Measurements from ENCODE around the gene CACHD1.

Gene CACHD1

GRCh38 chr1:64466033-64466432 lies 3.9 kb upstream of the CACHD1 start:
- no peak overlapping the region for H3K4me2 ChIP-seq (ENCODE audit: low read length)
- no CpG with 5 or more reads among the region's 7 CpGs for WGBS (ENCODE audit: extremely low coverage, insufficient coverage, insufficient read length)
- H2BK12ac ChIP-seq (ENCODE audit: low read length), result no peak overlapping the region
- H3K79me1 ChIP-seq (ENCODE audit: low read length), result no peaks in the 10 kb centered on the region
- no peaks in the 10 kb centered on the region for H3K9me3 ChIP-seq (ENCODE audit: insufficient read depth, low read depth, low read length)
- H4K8ac ChIP-seq (ENCODE audit: low read depth, low read length), result no peak overlapping the region
- no peak overlapping the region for H2AFZ ChIP-seq (ENCODE audit: insufficient read depth, low read length, poor library complexity)
- no peak overlapping the region for H2BK5ac ChIP-seq (ENCODE audit: low read depth, low read length, poor library complexity)
- no peak overlapping the region for H4K12ac ChIP-seq (ENCODE audit: low read depth, low read length)
- H3K4me3 ChIP-seq (ENCODE audit: low read depth, low read length), result no peak overlapping the region
- H3K36me3 ChIP-seq (ENCODE audit: control insufficient read depth in 1 of 2, insufficient read depth in 2 of 2, low read length in 2 of 2), result no peaks in the 10 kb centered on the region
- no peak overlapping the region for H3K27ac ChIP-seq (ENCODE audit: low read depth, low read length)
- peaks cover 16% of the 10 kb centered on the region for H3K27me3 ChIP-seq (ENCODE audit: insufficient read depth, low read length)
- DNase-seq, result no peak
- no peak overlapping the region for H3K14ac ChIP-seq (ENCODE audit: low read length)
- H3K79me2 ChIP-seq (ENCODE audit: control insufficient read depth, insufficient read depth, low read length, poor library complexity), result no peaks in the 10 kb centered on the region
- H4K91ac ChIP-seq (ENCODE audit: low read depth, low read length), result no peak overlapping the region
- H3K4ac ChIP-seq (ENCODE audit: low read depth, low read length), result no peak overlapping the region
- H3K9ac ChIP-seq (ENCODE audit: low read length), result no peak overlapping the region
- H2BK120ac ChIP-seq (ENCODE audit: insufficient read depth, low read length, poor library complexity), result no peak overlapping the region
- no peak overlapping the region for H3K18ac ChIP-seq (ENCODE audit: low read length)
- no peak overlapping the region for H2AK5ac ChIP-seq (ENCODE audit: low read length)
- H3K23ac ChIP-seq (ENCODE audit: low read length), result no peak overlapping the region
- peaks cover 3 to 7% of the 10 kb centered on the region in 2 experiments for H3K4me1 ChIP-seq (ENCODE audit: control insufficient read depth in 1 of 2, insufficient read depth in 2 of 2, low read length in 2 of 2)

- Histone ChIP-seq H2BK5ac (ENCODE audit: low read depth, low read length, poor library complexity) (no peak overlapping the region), H3K36me3 (ENCODE audit: control insufficient read depth in 1 of 2, insufficient read depth in 2 of 2, low read length in 2 of 2) (no peaks in the 10 kb centered on the region), H3K14ac (ENCODE audit: low read length) (no peak overlapping the region), H3K27me3 (ENCODE audit: insufficient read depth, low read length) (peaks cover 30% of the 10 kb centered on the region), H3K79me2 (ENCODE audit: control insufficient read depth, insufficient read depth, low read length, poor library complexity) (no peaks in the 10 kb centered on the region), H3K4me1 (ENCODE audit: control insufficient read depth in 1 of 2, insufficient read depth in 2 of 2, low read length in 2 of 2) (peaks cover 6 to 10% of the 10 kb centered on the region in 2 experiments), H2BK12ac (ENCODE audit: low read length) (no peak overlapping the region), H4K8ac (ENCODE audit: low read depth, low read length) (no peak overlapping the region), H2AK5ac (ENCODE audit: low read length) (no peak overlapping the region), H3K9ac (ENCODE audit: low read length) (no peak overlapping the region), H3K23ac (ENCODE audit: low read length) (no peak overlapping the region), H2BK120ac (ENCODE audit: insufficient read depth, low read length, poor library complexity) (no peak overlapping the region), H3K4me3 (ENCODE audit: low read depth, low read length) (peak overlapping the region; percentile 67), H3K18ac (ENCODE audit: low read length) (no peak overlapping the region), H3K9me3 (ENCODE audit: insufficient read depth, low read depth, low read length) (no peaks in the 10 kb centered on the region), H4K91ac (ENCODE audit: low read depth, low read length) (no peak overlapping the region), H3K4me2 (ENCODE audit: low read length) (peak overlapping the region; percentile 82), H3K4ac (ENCODE audit: low read depth, low read length) (no peak overlapping the region), H3K27ac (ENCODE audit: low read depth, low read length) (no peak overlapping the region), H4K12ac (ENCODE audit: low read depth, low read length) (no peak overlapping the region), H3K79me1 (ENCODE audit: low read length) (no peaks in the 10 kb centered on the region), H2AFZ (ENCODE audit: insufficient read depth, low read length, poor library complexity) (peak overlapping the region; percentile 25)
- no CpG with 5 or more reads among the region's 28 CpGs for WGBS (ENCODE audit: extremely low coverage, insufficient coverage, insufficient read length)
- DNase-seq, result peak in 1 of 2 donors; percentile 6
These were observed 583 bp upstream of the CACHD1 start for GRCh38 chr1:64469116-64469976.

DNA sequence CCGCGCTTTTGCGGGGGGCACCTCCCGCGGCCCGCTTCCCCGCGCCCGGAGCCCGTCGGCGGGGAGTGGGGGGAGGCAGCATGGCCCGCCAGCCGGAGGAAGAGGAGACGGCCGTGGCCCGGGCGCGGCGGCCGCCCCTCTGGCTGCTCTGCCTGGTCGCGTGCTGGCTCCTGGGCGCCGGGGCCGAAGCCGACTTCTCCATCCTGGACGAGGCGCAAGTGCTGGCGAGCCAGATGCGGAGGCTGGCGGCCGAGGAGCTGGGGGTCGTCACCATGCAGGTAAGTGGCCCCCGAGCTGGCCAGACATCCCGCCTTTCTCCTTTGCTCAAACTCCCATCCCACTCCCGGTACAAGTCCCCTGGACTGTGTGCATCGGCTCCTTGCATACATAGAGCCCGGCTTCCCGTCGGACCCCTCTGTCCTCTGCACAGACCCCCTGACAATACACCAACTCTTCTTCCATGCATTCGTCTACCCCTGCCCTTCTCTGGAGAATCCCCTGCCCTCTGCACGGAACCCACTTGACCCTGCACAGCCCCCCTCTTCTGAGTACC lies 812 bp downstream of the CACHD1 start:
- Histone ChIP-seq H3K4me1 (ENCODE audit: control insufficient read depth in 1 of 2, insufficient read depth in 2 of 2, low read length in 2 of 2) (peaks cover 6 to 14% of the 10 kb centered on the region in 2 experiments), H4K91ac (ENCODE audit: low read depth, low read length) (no peak overlapping the region), H2AFZ (ENCODE audit: insufficient read depth, low read length, poor library complexity) (peak overlapping the region; percentile 0), H3K4me3 (ENCODE audit: low read depth, low read length) (peak overlapping the region; percentile 64), H3K79me2 (ENCODE audit: control insufficient read depth, insufficient read depth, low read length, poor library complexity) (no peaks in the 10 kb centered on the region), H4K8ac (ENCODE audit: low read depth, low read length) (no peak overlapping the region), H3K9ac (ENCODE audit: low read length) (peak overlapping the region; percentile 77), H3K79me1 (ENCODE audit: low read length) (no peaks in the 10 kb centered on the region), H3K9me3 (ENCODE audit: insufficient read depth, low read depth, low read length) (no peaks in the 10 kb centered on the region), H2AK5ac (ENCODE audit: low read length) (no peak overlapping the region), H4K12ac (ENCODE audit: low read depth, low read length) (no peak overlapping the region), H3K18ac (ENCODE audit: low read length) (no peak overlapping the region), H3K27ac (ENCODE audit: low read depth, low read length) (no peak overlapping the region), H3K36me3 (ENCODE audit: control insufficient read depth in 1 of 2, insufficient read depth in 2 of 2, low read length in 2 of 2) (no peaks in the 10 kb centered on the region), H2BK120ac (ENCODE audit: insufficient read depth, low read length, poor library complexity) (no peak overlapping the region), H3K4ac (ENCODE audit: low read depth, low read length) (no peak overlapping the region), H3K23ac (ENCODE audit: low read length) (no peak overlapping the region), H3K27me3 (ENCODE audit: insufficient read depth, low read length) (peaks cover 30% of the 10 kb centered on the region), H2BK12ac (ENCODE audit: low read length) (no peak overlapping the region), H3K4me2 (ENCODE audit: low read length) (peak overlapping the region; percentile 82), H3K14ac (ENCODE audit: low read length) (no peak overlapping the region), H2BK5ac (ENCODE audit: low read depth, low read length, poor library complexity) (no peak overlapping the region)
- DNase-seq, result no peak
- no CpG with 5 or more reads among the region's 43 CpGs for WGBS (ENCODE audit: extremely low coverage, insufficient coverage, insufficient read length)

DNA sequence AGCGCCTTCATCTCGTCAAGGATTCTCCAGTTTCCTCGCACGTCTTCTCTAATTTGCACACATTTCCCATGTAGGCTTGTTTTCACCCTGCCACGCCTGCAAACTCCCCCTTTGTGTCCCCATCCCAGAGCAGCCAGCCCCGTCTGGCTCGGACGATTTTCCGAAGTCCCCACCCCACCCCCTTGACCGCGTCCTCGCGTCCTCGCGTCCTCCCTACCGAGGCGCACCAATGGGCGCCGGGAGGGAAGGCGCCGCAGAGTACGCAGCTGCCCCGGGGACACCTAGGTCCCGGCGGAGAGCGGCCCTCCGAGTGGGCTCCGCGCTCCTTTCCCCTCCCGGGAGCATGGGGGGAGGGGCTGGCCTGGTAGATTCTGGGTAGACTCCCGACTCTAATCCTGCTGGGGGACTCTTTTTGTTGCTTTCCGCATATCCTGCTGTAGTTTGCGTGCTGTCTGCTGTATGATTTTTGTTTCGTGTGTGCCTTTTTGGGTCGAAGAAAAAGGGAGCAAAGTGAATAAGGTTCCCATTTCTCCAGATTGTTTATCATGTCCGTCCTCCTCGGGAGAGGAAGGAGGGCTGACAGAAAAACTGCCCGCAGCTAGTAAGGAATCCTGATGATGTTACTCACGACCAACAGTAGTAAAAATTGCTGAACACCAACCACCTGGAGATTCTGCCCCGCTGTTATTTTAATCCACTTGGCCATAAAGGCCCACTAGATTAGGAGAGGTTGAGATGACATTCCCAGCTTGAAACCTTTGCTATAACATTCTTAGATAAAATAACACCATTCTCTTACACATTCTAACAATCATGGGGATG lies 1.5 kb downstream of the CACHD1 start:
- H4K91ac ChIP-seq (ENCODE audit: low read depth, low read length), result no peak overlapping the region
- peak in 1 of 2 donors; percentile 36 for DNase-seq
- no peak overlapping the region for H4K12ac ChIP-seq (ENCODE audit: low read depth, low read length)
- H3K27me3 ChIP-seq (ENCODE audit: insufficient read depth, low read length), result peaks cover 30% of the 10 kb centered on the region
- H3K4me2 ChIP-seq (ENCODE audit: low read length), result peak overlapping the region; percentile 82
- peak overlapping the region; percentile 64 for H3K4me3 ChIP-seq (ENCODE audit: low read depth, low read length)
- no peaks in the 10 kb centered on the region for H3K79me2 ChIP-seq (ENCODE audit: control insufficient read depth, insufficient read depth, low read length, poor library complexity)
- H2AK5ac ChIP-seq (ENCODE audit: low read length), result no peak overlapping the region
- H2AFZ ChIP-seq (ENCODE audit: insufficient read depth, low read length, poor library complexity), result peak overlapping the region; percentile 17
- H3K36me3 ChIP-seq (ENCODE audit: control insufficient read depth in 1 of 2, insufficient read depth in 2 of 2, low read length in 2 of 2), result no peaks in the 10 kb centered on the region
- peaks cover 6 to 14% of the 10 kb centered on the region in 2 experiments for H3K4me1 ChIP-seq (ENCODE audit: control insufficient read depth in 1 of 2, insufficient read depth in 2 of 2, low read length in 2 of 2)
- H2BK5ac ChIP-seq (ENCODE audit: low read depth, low read length, poor library complexity), result no peak overlapping the region
- no peak overlapping the region for H3K9ac ChIP-seq (ENCODE audit: low read length)
- H3K18ac ChIP-seq (ENCODE audit: low read length), result no peak overlapping the region
- H3K4ac ChIP-seq (ENCODE audit: low read depth, low read length), result no peak overlapping the region
- no peaks in the 10 kb centered on the region for H3K79me1 ChIP-seq (ENCODE audit: low read length)
- H3K23ac ChIP-seq (ENCODE audit: low read length), result no peak overlapping the region
- H3K27ac ChIP-seq (ENCODE audit: low read depth, low read length), result no peak overlapping the region
- no peak overlapping the region for H4K8ac ChIP-seq (ENCODE audit: low read depth, low read length)
- no peaks in the 10 kb centered on the region for H3K9me3 ChIP-seq (ENCODE audit: insufficient read depth, low read depth, low read length)
- no CpG with 5 or more reads among the region's 40 CpGs for WGBS (ENCODE audit: extremely low coverage, insufficient coverage, insufficient read length)
- no peak overlapping the region for H2BK12ac ChIP-seq (ENCODE audit: low read length)
- H3K14ac ChIP-seq (ENCODE audit: low read length), result no peak overlapping the region
- no peak overlapping the region for H2BK120ac ChIP-seq (ENCODE audit: insufficient read depth, low read length, poor library complexity)

All from trophoblast cell (in vitro differentiated cells and primary cell).